Sigmoid colon (tissue), 4 donors: ENCODE results near the gene IRF2BP2.

Source experiments
- EP300 ChIP-seq, 4 donors: sonication (generic); formaldehyde crosslinking; IDR thresholded peaks; one replicate each; pipeline ENCODE4 v1.6.1; 2017; ENCODE audit warnings: antibody characterized with exemption in 4 of 4
- POLR2A ChIP-seq, 2 donors: fragments of 450-650 bp; IDR thresholded peaks; one replicate each; pipeline ENCODE4 v1.6.1; 2016; ENCODE audit warnings: antibody characterized with exemption in 2 of 2, mild to moderate bottlenecking in 2 of 2, moderate library complexity in 2 of 2
- POLR2AphosphoS5 ChIP-seq, 4 donors: sonication (generic); formaldehyde crosslinking; IDR thresholded peaks; one replicate each; pipeline ENCODE4 v1.6.1; 2017; ENCODE audit warnings: antibody characterized with exemption in 4 of 4
- TF ChIP-seq, protein P1 (sequence below), 4 experiments: fragments of 450-650 bp in 3 of 4; fragments of 200-600 bp in 1 of 4; IDR thresholded peaks; one replicate each; pipeline ENCODE4 v1.5.1; 2016 to 2019; ENCODE audit warnings: antibody characterized with exemption in 4 of 4, mild to moderate bottlenecking in 3 of 4, moderate library complexity in 2 of 4

GRCh38 chr1:234555390-234556024 lies 54.5 kb downstream of the IRF2BP2 start:
- TF ChIP-seq, protein P1, sequence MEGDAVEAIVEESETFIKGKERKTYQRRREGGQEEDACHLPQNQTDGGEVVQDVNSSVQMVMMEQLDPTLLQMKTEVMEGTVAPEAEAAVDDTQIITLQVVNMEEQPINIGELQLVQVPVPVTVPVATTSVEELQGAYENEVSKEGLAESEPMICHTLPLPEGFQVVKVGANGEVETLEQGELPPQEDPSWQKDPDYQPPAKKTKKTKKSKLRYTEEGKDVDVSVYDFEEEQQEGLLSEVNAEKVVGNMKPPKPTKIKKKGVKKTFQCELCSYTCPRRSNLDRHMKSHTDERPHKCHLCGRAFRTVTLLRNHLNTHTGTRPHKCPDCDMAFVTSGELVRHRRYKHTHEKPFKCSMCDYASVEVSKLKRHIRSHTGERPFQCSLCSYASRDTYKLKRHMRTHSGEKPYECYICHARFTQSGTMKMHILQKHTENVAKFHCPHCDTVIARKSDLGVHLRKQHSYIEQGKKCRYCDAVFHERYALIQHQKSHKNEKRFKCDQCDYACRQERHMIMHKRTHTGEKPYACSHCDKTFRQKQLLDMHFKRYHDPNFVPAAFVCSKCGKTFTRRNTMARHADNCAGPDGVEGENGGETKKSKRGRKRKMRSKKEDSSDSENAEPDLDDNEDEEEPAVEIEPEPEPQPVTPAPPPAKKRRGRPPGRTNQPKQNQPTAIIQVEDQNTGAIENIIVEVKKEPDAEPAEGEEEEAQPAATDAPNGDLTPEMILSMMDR (IDR thresholded peaks at IDR 0.05), result no peak
- TF ChIP-seq POLR2A (IDR thresholded peaks at IDR 0.05) (no peak), EP300 (IDR thresholded peaks at IDR 0.05) (no peak), POLR2AphosphoS5 (IDR thresholded peaks at IDR 0.05) (no peak)
